Hepatocyte (in vitro differentiated cells): Measurements from ENCODE around the gene CEP295NL. TPM values are rescaled to one million over a fixed set of nuclear protein-coding genes. Genes with fewer than 3 reads are reported as not detected.
"Not testable (repeated sequence)": the region's sequence is repeated elsewhere in the genome, so short reads cannot be mapped to it uniquely, and the experiment has no call there.

Experiments
- DNase-seq: peaks from one replicate; pipeline ENCODE4 v3.0.0-alpha.2; 2016; ENCODE audit warnings: low spot score
- H2AFZ ChIP-seq: fragments of 200-600 bp; sonication (generic); 2 replicates; pipeline ENCODE4 v1.6.0; 2016; ENCODE audit warnings: antibody characterized with exemption, mild to moderate bottlenecking
- H3K27ac ChIP-seq: fragments of 200-600 bp; sonication (generic); 2 replicates; pipeline ENCODE4 v1.5.1; 2016; ENCODE audit warnings: mild to moderate bottlenecking
- H3K27me3 ChIP-seq: fragments of 200-600 bp; sonication (generic); 2 replicates; pipeline ENCODE4 v1.6.1; 2016
- H3K36me3 ChIP-seq: fragments of 200-600 bp; sonication (generic); replicated peaks from 2 replicates; pipeline ENCODE4 v1.5.1; 2016; ENCODE audit warnings: low read depth; ENCODE audit not compliant: insufficient read depth
- H3K4me1 ChIP-seq: fragments of 200-600 bp; sonication (generic); 2 replicates; pipeline ENCODE4 v1.5.1; 2016; ENCODE audit warnings: mild to moderate bottlenecking, moderate library complexity; ENCODE audit not compliant: insufficient read depth
- H3K4me2 ChIP-seq: fragments of 200-600 bp; sonication (generic); 2 replicates; pipeline ENCODE4 v1.6.0; 2016
- H3K4me3 ChIP-seq: fragments of 200-600 bp; sonication (generic); 2 replicates; pipeline ENCODE4 v1.5.1; 2016; ENCODE audit warnings: mild to moderate bottlenecking
- H3K79me2 ChIP-seq: fragments of 200-600 bp; sonication (generic); 2 replicates; pipeline ENCODE4 v1.6.0; 2017; ENCODE audit warnings: mild to moderate bottlenecking
- H3K9me2 ChIP-seq: fragments of 200-600 bp; sonication (generic); replicated peaks from 2 replicates; pipeline ENCODE4 v1.6.0; 2017; ENCODE audit warnings: mild to moderate bottlenecking; ENCODE audit not compliant: insufficient read depth
- H3K9me3 ChIP-seq: fragments of 200-600 bp; sonication (generic); 2 replicates; pipeline ENCODE4 v1.5.1; 2016; ENCODE audit warnings: low read depth, mild to moderate bottlenecking
- H4K20me1 ChIP-seq: fragments of 200-600 bp; sonication (generic); 2 replicates; pipeline ENCODE4 v1.6.0; 2016; ENCODE audit warnings: mild to moderate bottlenecking; ENCODE audit not compliant: insufficient read depth, poor library complexity, severe bottlenecking
- CTCF ChIP-seq: fragments of 200-600 bp; sonication (generic); IDR thresholded peaks from 2 replicates; pipeline ENCODE4 v1.5.1; 2016; ENCODE audit warnings: antibody characterized with exemption, mild to moderate bottlenecking; ENCODE audit not compliant: poor library complexity
- EZH2 ChIP-seq: fragments of 200-600 bp; sonication (generic); IDR thresholded peaks from 2 replicates; pipeline ENCODE4 v1.6.1; 2016; ENCODE audit warnings: antibody characterized with exemption, mild to moderate bottlenecking, borderline replicate concordance
- EZH2phosphoT487 ChIP-seq: fragments of 200-600 bp; sonication (generic); IDR thresholded peaks from one replicate; pipeline ENCODE4 v1.6.1; 2018; ENCODE audit warnings: antibody characterized with exemption, mild to moderate bottlenecking, low read depth, moderate library complexity; ENCODE audit not compliant: unreplicated experiment, severe bottlenecking
- WGBS: methylation state at CpG from one replicate; pipeline ENCODE4 v1.1.6; 2016; ENCODE audit warnings: low lambda C conversion rate; ENCODE audit errors: missing lambda C conversion rate; 5-methylcytosine and 5-hydroxymethylcytosine counted together
- polyA plus RNA-seq: library from polyadenylated mRNA; unstranded; fragments of >200 nt; fragmentation: Nextera tagmentation; extraction: Ambion mirVana; gene quantifications from 2 replicates; pipeline ENCODE4 v1.2.1, GENCODE V29; 2016
- total RNA-seq: library from RNA; depleted of rRNA; stranded (reverse); fragments of >200 nt; gene quantifications from 2 replicates; pipeline ENCODE4 v1.2.3, GENCODE V29; 2014

The CEP295NL gene
- total and polyA plus RNA-seq, 2 experiments from 2014 or later, result 0.17 to 0.97 TPM

GRCh38 chr17:78946131-78946530 is 43.1 kb upstream of the CEP295NL start:
- H3K4me2 ChIP-seq, result no peak overlapping the region
- H3K9me2 ChIP-seq, result no peaks in the 10 kb centered on the region
- no peak overlapping the region for H2AFZ ChIP-seq
- peaks cover 9% of the 10 kb centered on the region for H3K4me1 ChIP-seq
- H3K27ac ChIP-seq, result no peak overlapping the region
- no peak overlapping the region for H3K4me3 ChIP-seq
- no peaks in the 10 kb centered on the region for H3K27me3 ChIP-seq
- H3K9me3 ChIP-seq, result peaks cover 6% of the 10 kb centered on the region
- TF ChIP-seq EZH2phosphoT487 (no peak), CTCF (no peak), EZH2 (no peak)
- H4K20me1 ChIP-seq, result no peaks in the 10 kb centered on the region
- no peak for DNase-seq
- no peaks in the 10 kb centered on the region for H3K79me2 ChIP-seq
- H3K36me3 ChIP-seq, result no peaks in the 10 kb centered on the region
- 89% methylated on average over 7 of the region's 7 CpGs for WGBS

- H3K9me2 ChIP-seq, H3K9me3 ChIP-seq, H4K20me1 ChIP-seq, H3K36me3 ChIP-seq, H3K27ac ChIP-seq, H3K4me2 ChIP-seq, H3K27me3 ChIP-seq, H3K4me1 ChIP-seq, H3K79me2 ChIP-seq, H3K4me3 ChIP-seq, H2AFZ ChIP-seq, DNase-seq: not testable (repeated sequence)
- 94% methylated on average over 12 of the region's 12 CpGs for WGBS
Observed at GRCh38 chr17:78945455-78945854, 42.5 kb upstream of the CEP295NL start.

- Histone ChIP-seq H3K4me3 (no peak overlapping the region), H3K36me3 (no peaks in the 10 kb centered on the region), H3K4me1 (peaks cover 10% of the 10 kb centered on the region), H3K27me3 (no peaks in the 10 kb centered on the region), H4K20me1 (no peaks in the 10 kb centered on the region), H3K9me3 (no peaks in the 10 kb centered on the region), H3K4me2 (no peak overlapping the region), H3K27ac (no peak overlapping the region), H3K79me2 (no peaks in the 10 kb centered on the region), H2AFZ (no peak overlapping the region), H3K9me2 (no peaks in the 10 kb centered on the region)
- WGBS, result 90% methylated on average over 10 of the region's 10 CpGs
- no peak for DNase-seq
- TF ChIP-seq EZH2 (no peak), CTCF (no peak), EZH2phosphoT487 (no peak)
Observed at GRCh38 chr17:78944956-78945355, 42.0 kb upstream of the CEP295NL start.

GRCh38 chr17:78944026-78944425 is 41.0 kb upstream of the CEP295NL start:
- no peaks in the 10 kb centered on the region for H3K9me2 ChIP-seq
- no peaks in the 10 kb centered on the region for H4K20me1 ChIP-seq
- H3K27me3 ChIP-seq, result no peaks in the 10 kb centered on the region
- no peak overlapping the region for H2AFZ ChIP-seq
- no peak for DNase-seq
- TF ChIP-seq EZH2phosphoT487 (no peak), CTCF (no peak), EZH2 (no peak)
- H3K4me2 ChIP-seq, result no peak overlapping the region
- H3K79me2 ChIP-seq, result no peaks in the 10 kb centered on the region
- 86% methylated on average over 7 of the region's 7 CpGs for WGBS
- no peaks in the 10 kb centered on the region for H3K9me3 ChIP-seq
- no peaks in the 10 kb centered on the region for H3K36me3 ChIP-seq
- H3K27ac ChIP-seq, result no peak overlapping the region
- H3K4me1 ChIP-seq, result peaks cover 16% of the 10 kb centered on the region
- H3K4me3 ChIP-seq, result no peak overlapping the region
